Measurements from ENCODE around the gene MLX. TPM values are rescaled to one million over a fixed set of nuclear protein-coding genes. Genes with fewer than 3 reads are reported as not detected.
"Not testable (repeated sequence)": the region's sequence is repeated elsewhere in the genome, so short reads cannot be mapped to it uniquely, and the experiment has no call there.

Gene MLX
- total RNA-seq, 1 donor from 2014 or later = 69.6 TPM

DNA sequence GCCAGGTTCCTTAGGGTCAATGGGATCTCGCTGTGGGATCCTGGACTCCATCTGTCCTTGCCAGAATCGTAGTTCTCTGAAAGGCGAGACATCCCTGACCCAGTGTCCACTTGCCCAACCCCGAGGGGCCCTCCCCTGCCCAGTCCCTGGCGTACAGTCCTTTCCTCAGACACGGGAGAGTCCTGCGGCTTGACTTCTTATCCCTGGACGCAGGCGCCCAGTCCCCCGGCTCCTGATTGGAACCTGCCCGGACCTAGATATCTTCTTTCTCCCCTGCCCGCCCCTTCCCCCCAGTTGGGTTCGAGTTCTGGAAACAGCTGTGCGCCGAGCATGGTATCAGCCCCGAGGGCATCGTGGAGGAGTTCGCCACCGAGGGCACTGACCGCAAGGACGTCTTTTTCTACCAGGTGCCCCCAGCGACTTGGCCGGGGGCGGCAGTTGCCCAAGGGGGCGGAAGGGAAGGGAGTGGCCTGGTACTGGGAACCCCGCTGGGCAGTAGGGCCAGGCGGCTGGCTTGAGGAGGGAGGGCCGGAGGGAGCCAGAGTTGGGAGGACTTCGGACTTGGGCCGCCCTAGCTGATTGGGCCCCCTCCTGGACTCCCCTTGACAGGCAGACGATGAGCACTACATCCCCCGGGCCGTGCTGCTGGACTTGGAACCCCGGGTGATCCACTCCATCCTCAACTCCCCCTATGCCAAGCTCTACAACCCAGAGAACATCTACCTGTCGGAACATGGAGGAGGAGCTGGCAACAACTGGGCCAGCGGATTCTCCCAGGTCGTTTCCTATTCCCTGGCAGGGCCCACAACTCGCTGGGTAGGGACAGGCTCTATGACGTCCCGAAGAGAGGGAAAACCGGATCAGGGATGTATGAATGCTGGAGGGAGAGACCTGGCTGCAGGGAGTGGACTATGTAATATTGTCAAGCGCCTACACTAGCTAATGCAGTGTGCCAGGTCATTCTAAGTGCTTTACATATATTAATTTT is 43.2 kb downstream of the MLX start:
- intact Hi-C loops (cut with micrococcal nuclease) = loop anchor here (1.0 to 2.0 kb wide), 4 partner anchors 32 to 135 kb away; partner anchors contain the start of gene EZH1

GRCh38 chr17:42612013-42612412 is 45.1 kb downstream of the MLX start:
- intact Hi-C loops (cut with micrococcal nuclease) = no loop called here

- intact Hi-C loops (cut with micrococcal nuclease) = no loop called here
Observed at GRCh38 chr17:42613699-42614295, 46.9 kb downstream of the MLX start.

- intact Hi-C loops (cut with micrococcal nuclease) = no loop called here
Observed at GRCh38 chr17:42617956-42618431, 51.1 kb downstream of the MLX start.

- intact Hi-C loops (cut with micrococcal nuclease) = no loop called here
Observed at GRCh38 chr17:42618442-42619150, 51.7 kb downstream of the MLX start.

DNA sequence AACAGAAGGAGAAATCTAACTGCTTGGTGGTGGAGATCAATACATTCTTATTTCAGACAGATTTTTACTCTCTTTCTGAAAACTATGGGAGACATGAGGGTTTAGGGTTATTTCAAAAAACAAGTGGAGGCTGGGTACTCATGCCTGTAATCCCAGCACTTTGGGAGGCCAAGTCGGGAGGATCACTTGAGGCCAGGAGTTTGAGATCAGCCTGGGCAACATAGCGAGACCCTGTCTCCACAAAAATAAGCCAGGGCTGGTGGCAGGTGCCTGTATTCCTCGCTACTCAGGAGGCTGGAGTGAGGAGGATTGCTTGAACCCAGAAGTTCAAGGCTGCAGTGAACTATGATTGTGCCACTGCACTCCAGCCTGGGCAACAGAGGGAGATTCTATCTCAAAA is 55.1 kb downstream of the MLX start:
- intact Hi-C loops (cut with micrococcal nuclease) = not testable (repeated sequence)

Other genes starting within 250 kb of the MLX start
- gene STAT3, start 178.7 kb upstream of the MLX start, total RNA-seq = 105 and 109 TPM in 2 replicates
- gene CAVIN1, start 143.8 kb upstream of the MLX start, total RNA-seq = 3.5 TPM in 2 replicates
- gene ATP6V0A1, start 108.2 kb upstream of the MLX start, total RNA-seq = 7.8 and 11.4 TPM in 2 replicates
- gene NAGLU, start 30.9 kb upstream of the MLX start, total RNA-seq = 18.3 and 18.5 TPM in 2 replicates
- gene HSD17B1, start 14.2 kb upstream of the MLX start, total RNA-seq = 0.77 and 1.1 TPM in 2 replicates
- gene COASY, start 5.0 kb upstream of the MLX start, total RNA-seq = 83.5 and 90.0 TPM in 2 replicates
- gene PSMC3IP, start 10.6 kb downstream of the MLX start, total RNA-seq = 17.7 and 18.9 TPM in 2 replicates
- gene RETREG3, start 42.3 kb downstream of the MLX start, total RNA-seq = 50.7 and 52.7 TPM in 2 replicates
- 66.8 and 67.6 TPM in 2 replicates for gene TUBG1, start 42.6 kb downstream of the MLX start, total RNA-seq
- 5.5 and 6.0 TPM in 2 replicates for gene TUBG2, start 92.2 kb downstream of the MLX start, total RNA-seq
- gene PLEKHH3, start 109.9 kb downstream of the MLX start, total RNA-seq = 0.27 and 0.36 TPM in 2 replicates
- gene CCR10, start 114.7 kb downstream of the MLX start, total RNA-seq = 0.30 and 0.34 TPM in 2 replicates
- 0.61 and 0.66 TPM in 2 replicates for gene CNTNAP1, start 115.4 kb downstream of the MLX start, total RNA-seq
- 42.0 and 43.7 TPM in 2 replicates for gene EZH1, start 177.9 kb downstream of the MLX start, total RNA-seq
- gene RAMP2, start 194.1 kb downstream of the MLX start, total RNA-seq = not detected in 2 replicates
- 68.9 and 69.5 TPM in 2 replicates for gene VPS25, start 206.3 kb downstream of the MLX start, total RNA-seq
- 0.11 and 0.50 TPM in 2 replicates for gene WNK4, start 213.5 kb downstream of the MLX start, total RNA-seq
- gene COA3, start 231.6 kb downstream of the MLX start, total RNA-seq = 48.9 and 51.3 TPM in 2 replicates
- gene CNTD1, start 231.8 kb downstream of the MLX start, total RNA-seq = not detected in 2 replicates